NCI-H2196 (cell line): Measurements from ENCODE around the gene COG5.

Source experiments
- DNase-seq: peaks from one replicate; lab custom pipeline; 2025; ENCODE audit not compliant: unreplicated experiment; lab: John Stamatoyannopoulos, UW

Gene COG5

DNA sequence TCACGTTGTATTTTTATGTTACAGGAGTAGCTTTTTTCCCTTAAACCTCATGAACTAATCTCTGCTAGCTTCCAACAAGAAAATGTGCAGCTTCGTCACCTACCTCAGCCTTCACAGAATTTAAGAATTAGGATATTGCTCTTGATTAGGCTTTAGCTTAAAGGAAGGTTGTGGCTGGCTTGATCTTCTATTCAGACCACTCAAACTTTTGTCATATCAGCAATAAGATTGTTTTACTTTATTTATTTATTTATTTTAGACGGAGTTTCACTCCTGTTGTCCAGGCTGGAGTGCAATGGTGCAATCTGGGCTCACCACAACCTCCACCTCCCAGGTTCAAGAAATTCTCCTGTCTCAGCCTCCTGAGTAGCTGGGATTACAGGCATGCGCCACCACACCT is 219.4 kb downstream of the COG5 start:
- DNase-seq: no peak

DNA sequence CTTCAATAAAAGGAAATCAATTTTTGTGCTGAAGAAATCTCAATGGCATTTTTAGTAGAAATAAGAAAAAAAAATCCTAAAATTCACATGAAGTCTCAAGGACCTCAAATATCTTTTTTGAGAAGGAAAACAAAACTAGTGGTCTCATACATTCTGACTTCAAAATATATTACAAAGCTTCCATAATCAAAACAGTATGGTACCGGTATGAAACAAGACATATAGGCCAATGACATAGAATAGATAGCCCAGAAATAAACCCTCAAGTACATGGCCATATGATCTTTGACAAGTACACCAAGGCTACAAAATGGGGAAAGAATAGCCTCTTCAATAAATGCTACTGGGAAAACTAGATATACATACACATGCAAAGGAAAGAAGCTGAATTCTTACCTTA is 225.6 kb downstream of the COG5 start:
- no peak for DNase-seq

DNA sequence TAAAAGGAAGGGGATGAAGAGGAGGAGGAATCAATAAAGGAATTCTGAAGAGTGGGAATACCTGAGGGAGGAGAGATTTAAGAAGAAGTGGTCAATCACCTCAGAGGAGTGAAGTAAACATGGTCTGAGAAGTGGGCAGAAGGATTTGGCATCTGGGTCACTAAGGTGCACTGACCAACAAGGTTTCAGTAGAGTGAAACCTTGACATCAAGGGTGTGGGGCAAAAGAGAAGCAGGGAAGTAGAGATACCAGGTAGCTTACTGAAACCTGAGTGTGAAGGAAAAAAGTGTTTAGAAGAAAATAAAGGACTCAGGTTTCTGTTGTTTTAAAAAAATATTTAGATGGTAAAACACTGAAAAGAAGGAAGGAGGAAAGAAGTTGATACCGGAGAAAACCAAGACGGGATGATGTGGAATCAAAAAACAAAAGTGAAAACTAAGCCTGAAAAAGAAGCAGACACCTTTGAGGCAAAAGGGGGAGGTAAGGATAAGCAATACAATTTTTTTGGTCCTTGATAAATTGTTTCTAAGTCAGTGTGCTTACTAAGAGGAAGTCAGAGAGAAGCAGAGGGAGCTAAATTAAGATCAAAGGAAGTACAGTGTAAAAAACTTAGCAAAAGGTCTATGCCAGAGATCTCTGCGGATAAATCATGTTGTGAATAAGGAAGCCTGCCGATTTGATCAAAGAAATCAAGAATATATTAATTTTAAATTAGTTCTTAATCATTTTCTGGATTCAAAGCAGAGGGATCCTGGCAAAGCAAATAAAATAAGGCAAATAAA is 231.0 kb downstream of the COG5 start:
- no peak for DNase-seq

DNA sequence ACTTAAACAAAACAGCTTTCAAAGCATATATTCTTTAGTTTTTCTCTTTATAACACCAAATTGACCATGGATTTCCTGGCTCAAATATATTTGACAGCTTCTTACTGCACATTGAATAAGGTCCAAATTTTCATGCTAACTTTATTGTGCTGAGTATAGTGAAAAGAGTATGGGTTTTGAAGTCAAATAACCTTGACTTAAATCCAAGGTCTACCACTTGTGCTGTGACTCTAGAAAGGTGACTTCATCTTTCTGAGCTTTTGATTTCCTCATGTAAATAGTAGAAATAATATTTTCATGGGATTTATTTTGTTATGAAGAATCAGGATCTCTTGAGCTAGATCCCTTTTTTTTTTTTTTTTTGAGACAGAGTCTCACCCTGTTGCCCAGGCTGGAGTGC is 233.2 kb downstream of the COG5 start:
- DNase-seq: no peak

DNA sequence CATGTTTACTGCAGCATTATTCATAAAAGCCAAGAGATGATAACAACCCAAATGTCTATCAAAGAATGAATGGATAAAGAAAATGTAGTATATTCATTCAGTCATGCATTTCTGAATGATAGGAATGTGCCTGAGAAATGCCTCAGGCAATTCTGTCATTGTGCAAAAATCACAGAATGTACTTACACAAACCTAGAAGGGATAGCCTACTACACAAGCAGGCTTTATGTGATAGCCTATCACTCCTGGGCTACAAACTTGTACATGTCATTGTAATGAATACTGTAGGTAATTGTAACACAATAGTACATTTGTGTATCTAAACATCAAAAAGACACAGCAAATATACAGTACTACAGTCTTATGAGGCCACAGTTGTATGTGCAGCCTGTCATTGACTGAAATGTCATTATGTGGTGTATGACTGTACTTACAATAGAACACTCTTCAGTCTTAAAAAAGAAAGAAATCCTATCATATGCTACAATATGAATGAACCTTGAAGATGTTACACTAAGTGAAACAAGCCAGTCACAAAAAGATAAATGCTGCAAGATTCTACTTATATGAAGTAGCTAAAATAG is 235.6 kb downstream of the COG5 start:
- no peak for DNase-seq

DNA sequence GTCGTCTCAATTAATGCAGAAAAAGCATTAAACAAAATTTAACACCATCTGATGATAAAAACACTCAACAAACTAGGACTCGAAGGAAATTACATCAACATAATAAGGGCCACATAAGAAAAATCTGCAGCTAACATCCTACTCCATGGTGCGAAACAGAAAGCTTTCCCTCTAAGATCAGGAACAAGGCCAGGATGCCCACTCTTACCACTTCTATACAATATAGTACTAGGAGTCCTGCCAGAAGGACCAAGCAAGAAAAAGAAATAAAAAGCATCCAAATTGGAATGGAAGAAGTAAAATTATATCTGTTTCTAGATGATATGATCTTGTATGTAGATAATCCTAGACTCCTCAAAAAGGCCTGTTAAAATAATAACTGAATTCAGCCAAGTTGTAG is 237.7 kb downstream of the COG5 start:
- DNase-seq: no peak

DNA sequence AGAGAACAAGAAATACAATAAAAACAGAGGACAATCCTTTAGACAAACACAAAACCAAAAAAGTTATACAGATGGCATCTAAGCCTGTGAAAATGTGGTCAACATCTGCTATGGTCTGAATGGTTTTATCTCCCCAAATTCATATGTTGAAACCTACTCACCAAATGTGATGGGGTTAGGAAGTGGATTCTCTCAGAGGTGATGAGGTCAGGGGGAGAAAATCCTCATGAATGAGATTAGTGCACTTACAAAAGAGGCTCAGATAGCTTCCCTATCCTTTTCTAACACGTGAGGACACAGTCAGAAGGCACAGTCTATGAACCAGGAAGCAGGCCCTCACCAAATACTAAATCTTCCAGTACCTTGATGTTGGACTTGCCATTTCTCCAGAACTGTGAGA is 241.7 kb downstream of the COG5 start:
- DNase-seq: no peak

DNA sequence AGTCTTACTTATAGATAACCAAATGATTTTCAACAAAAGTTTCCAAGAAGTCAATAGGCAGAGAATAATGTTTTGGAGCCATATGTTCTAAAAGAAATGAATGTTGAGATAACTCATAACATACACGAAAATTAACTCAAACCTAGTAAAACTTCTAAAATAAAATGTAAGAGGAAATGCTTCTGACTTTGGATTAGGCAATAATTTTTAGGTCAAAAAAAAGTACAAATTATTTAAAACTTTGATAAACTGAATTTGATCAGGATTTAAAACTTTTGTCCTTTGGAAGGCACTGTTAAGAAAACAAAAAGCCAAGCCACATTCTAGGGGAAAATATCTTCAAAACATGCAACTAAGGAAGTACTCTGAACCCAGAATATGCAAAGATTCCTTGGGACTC is 242.1 kb downstream of the COG5 start:
- no peak for DNase-seq

DNA sequence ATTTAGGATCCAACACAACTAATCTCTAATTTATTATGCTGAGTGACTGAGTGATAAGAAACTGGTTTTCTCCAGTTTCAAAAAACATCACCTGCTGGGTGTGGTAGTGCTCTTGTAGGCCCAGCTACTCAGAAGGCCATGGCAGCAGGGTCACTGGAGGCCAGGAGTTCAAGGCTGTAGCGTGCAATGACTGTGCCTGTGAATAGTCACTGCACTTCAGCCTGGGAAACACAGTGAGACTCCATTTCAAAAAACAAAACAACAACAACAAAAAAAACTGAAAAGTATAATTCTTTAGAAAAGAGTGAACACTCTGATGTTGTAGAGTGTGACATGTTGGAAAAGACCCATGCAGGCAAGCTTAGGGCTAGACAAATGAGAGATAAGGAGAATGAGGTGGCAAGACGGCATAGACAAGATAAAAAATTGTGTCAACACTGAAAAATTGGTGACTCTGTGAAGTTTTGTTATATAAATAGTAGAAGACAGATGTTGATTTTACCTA is 243.9 kb downstream of the COG5 start:
- DNase-seq: no peak

DNA sequence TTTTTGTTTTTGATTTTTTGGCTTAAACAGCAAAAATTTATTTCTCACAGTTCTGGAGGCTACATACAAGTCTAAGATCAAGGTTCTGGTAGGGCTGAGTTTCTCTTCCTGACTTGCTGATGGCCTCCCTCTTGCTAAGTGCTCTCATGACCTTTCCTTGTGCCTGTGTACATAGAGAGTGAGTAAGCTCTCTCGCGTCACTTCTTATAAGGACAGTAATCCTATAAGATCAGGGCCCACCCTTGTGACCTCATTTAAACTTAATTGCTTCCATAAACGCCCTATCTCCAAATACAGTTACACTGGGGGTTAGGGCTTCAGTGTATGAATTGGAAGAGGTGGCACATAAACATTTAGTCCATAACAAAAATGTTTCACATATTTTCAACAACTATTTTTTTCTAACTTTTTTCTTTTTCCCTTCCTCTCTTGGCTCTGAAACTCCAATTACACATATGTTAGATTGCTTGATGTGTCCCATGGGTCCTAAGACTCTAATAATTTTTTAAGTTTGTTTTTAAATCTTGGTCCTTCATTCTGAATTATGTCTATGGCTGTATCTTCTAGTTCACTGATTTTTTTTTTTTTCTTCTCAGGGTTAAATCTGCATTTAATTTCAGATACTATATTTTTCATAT is 245.1 kb downstream of the COG5 start:
- DNase-seq: no peak

DNA sequence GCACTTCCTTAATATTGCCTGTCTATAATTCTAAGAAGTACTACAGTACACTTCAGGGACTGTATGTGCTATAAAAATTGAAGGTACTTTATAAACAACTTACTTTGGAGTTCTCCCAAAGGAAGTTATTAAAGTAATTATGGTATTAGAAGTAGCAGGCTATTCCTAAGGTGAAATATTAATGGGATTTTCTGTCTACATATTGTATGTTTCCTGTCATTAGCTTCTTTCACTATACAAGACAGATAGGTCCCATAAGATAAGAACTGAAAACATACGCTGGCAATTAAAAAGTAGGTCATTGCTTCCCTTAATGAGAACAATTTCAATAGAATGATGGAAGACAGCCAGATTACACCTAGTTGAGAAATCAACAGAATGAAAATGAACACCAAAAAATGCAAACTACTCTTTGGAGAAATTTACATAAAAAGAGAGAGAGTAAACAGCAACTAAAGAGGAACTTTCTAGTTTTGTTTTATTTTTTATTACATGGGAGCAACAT is 248.0 kb downstream of the COG5 start:
- DNase-seq: no peak

DNA sequence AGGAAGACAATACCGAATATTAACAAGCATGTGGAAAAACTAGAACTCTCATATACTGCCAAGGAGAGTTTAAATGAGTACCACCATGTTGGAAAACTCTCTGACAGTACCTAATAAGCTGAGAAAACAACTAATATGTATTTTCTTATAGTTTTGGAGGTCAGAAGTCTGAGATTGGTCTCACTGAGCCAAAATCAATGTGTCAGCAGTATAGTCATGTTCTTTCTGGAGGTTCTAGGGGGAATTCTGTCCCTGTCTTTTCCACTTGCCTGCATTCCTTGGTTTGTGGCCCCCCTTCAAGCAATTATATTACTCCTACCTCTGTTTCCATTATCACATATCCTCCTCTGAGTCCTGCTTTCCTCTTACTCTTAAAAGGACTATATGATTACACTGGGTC is 250.4 kb downstream of the COG5 start:
- DNase-seq: no peak

DNA sequence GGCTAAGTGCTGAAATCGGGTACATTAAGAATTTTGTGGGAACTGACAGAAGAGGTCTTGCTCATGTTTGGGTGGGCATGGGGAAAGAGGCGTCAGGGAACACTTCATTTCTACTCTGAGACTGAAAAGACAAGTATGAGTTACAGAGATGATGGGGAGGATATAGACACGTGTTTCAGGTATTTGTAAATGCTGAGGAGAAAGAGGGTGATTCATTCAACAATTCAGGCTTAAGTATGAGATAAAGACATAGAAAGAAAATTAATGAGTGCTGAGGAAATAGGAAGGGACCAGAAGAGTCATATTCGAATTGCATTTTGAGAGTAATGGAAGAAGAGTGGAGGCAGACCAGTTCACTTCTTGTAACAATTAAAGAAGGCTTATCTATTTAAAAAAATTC is 251.3 kb downstream of the COG5 start:
- DNase-seq: no peak

DNA sequence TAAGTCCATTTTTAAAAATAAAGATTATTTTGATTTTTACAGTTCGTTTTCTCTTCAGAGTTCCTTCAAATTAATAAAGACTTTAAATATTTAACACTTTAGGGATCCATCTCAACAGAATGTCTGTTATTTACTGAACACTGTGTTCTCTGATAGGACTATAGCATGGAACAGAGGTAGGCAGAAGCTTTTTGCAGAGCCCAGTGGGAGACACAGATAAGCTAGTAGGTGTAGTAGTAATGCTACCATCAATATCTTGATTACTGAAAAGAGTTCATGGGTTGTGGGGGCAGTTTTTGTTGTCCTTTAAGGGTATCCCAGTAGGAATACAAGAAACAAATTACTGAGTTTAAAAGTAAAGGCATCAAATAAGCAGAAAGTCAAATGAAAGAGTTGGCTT is 254.4 kb downstream of the COG5 start:
- DNase-seq: no peak

DNA sequence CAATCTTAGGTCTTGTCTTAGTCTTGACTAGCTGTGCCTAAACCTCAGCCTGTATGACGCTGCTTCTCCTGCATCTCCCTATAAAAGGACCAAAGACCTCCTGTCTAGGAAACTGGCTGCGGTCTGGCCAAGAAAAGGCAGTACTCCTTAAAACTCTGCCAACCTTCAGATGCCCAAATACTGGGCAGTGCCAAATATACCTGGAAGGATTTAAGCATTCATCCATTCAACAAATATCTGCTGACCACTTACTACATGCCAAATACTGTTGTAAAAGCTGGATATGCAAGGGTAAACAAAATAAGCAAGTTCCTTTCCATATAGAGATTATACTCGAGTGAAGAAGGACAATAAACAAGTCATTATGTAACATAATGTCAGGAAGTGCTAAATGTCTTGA is 259.1 kb downstream of the COG5 start:
- no peak for DNase-seq

DNA sequence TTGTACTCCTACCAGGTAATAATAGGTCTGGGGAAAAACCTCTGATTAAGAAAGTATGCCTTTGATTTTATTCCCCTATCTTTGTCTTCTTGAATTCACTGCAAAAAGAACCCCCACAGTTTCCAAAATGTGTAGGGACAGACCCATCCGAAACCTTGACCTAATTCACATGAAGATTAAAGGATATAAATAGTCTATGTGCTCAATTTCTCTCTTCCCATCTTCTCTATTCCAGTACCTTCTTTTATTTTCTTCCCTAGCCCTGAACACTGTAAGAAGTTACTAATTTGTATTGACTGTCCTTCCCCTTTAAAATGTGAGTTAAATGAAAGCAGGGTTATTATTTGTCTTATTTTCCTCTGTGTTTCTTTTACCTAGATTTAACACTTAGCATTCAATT is 259.7 kb downstream of the COG5 start:
- no peak for DNase-seq

DNA sequence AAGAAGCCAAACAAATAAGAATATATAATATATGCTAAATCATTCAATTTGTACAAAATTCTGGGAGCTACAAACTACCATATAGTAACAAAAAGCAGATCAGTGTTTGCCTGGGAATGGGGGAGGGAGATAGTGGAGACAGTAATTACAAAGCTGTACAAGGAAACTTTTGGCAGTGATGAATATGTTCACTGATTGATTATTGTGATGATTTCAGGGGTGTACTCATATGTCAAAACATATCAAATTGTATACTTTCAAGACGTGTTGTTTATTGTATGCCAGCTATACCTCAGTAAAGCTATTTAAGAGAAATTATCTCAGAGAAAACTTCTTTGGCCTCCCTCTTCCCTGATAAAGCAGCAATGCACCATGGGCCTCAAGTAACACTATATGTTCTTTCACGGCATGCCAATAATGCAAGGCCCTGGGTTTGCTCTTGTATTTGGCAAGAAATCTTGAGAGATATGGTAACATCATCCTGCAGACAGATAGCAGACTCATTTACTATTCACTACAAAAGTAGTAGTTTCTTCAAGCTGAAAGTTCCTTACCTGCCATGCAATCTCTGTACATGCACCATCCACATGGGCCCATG is 261.4 kb downstream of the COG5 start:
- DNase-seq: no peak

DNA sequence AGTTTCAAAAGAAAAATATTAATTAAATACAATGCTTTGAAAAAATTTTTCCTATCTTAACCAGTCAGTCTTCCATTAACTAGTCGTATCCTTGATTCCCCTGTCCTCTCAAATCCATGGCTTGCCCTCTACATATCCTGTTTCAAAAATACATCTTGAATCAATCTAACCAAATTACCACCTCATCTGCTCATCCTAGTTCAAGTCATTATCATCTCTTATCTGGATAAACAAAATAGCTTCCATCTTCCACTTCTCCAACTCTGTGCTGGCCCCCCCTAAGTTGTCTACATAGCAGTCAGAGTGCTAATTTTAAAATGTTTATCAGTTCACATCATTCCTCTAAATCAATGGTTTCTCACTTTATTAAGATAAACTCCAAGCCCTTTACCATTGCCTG is 269.5 kb downstream of the COG5 start:
- DNase-seq: no peak

DNA sequence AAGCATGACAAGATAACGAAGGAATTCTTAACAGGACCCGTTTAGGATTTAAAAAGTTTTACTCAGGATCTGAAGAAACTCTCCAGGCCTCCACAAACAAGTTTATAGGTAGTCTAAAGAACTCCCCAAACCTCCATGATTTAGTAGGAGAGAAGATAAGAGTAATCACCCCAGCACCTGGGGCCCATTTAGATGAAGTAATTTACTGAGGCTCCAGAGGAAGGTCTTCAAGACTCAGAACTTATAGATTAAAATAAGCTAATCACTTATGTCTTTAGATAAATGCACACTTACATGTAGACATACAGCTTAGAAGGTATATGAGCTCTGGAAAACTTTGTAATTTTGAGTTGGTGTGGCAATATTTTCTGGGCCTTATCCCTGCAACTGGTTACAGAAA is 271.1 kb downstream of the COG5 start:
- DNase-seq: no peak

DNA sequence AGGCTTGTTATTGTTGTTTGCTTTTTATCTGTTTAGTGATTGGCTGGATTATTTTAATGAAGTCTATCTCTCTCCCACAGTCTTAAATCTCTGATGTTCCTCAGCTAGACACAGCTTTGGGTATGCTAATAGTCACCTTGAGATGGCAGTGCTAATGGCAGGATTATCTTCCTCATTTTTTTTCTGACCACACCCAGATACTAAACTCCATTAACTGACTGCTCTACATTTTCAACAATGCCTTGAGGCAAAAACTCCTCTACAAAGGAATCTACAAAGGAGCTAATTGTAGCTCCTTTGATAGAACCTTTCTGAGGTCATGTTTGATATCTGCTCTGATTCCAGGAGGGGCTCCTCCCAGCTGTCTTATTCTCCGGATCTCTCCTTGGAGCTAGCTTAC is 272.3 kb downstream of the COG5 start:
- no peak for DNase-seq

DNA sequence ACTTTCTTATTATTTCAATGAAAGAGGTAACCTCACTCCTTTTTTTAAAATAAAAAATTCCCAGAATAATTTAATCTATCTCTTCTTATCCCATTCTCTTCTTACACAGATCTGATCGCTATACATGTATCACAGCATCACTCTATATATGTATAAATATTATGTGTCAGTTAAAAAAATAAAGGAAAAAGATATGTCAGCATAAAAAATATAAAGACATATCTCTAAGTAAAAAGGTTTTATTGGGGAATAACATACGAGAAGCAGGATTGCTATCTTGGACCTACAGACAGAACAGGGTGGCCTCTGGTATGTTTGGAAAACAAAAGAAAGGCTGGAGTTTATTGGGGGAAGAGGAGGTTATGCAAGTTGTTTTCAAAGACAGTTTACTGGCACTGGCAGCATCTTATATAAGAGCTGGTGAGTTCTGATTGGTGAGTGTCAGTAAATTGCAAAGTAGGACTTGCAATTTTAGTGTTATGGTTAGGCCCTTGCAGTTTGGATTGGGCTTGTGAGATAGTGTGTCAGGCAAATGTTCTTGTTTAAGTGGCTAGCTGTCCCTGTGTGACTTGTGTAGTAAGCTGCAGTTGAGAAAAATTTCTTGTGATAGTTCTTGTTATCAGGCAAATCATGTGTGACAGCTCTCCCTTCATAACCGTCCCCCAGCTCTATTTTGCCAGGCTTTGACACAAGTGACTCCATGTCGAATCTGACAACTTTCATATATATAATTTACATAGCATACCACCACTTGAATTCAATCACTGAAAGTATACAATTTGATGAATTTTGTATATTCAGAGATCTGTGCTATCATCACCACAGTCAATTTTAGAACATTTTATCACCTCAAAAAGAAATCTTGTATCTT is 276.7 kb downstream of the COG5 start:
- DNase-seq: no peak
